NB4 (cell line): Measurements from ENCODE around the gene DTHD1.

Source experiments
- POLR2A ChIP-seq: IDR thresholded peaks from 2 replicates; pipeline ENCODE4 v1.6.1; 2011; ENCODE audit warnings: mild to moderate bottlenecking; ENCODE audit not compliant: insufficient read length; ENCODE audit errors: extremely low read depth
- TF ChIP-seq, protein P1 (sequence below): IDR thresholded peaks from 2 replicates; pipeline ENCODE4 v1.6.1; 2011; ENCODE audit warnings: low read depth, low read length

DNA sequence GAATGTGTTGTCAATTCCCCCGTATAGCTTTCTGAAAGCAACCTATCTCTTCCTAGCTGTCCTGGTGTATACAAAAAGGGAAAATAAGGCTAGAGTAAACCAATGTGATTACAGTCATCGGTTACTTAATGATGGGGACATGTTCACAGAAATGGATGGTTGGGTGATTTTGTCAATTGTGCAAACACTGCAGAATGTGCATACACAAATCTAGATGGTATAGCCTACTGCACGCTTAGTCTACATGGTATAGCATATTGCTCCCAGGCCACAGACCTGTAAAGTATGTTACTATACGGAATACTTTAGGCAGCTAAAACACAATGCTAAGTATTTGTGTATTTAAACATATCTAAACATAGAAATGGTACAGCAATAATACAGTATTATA lies 5.1 kb downstream of the DTHD1 start:
- TF ChIP-seq, protein P1, sequence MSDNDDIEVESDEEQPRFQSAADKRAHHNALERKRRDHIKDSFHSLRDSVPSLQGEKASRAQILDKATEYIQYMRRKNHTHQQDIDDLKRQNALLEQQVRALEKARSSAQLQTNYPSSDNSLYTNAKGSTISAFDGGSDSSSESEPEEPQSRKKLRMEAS: no peak
- TF ChIP-seq POLR2A: no peak
